Liver (tissue), 9 donors: ENCODE data around the gene PACSIN2. TPM values are rescaled to one million over a fixed set of nuclear protein-coding genes. Genes with fewer than 3 reads are reported as not detected.

Experiments
- DNase-seq: peaks from one replicate; pipeline ENCODE4 v3.0.0-alpha.2; 2017; ENCODE audit warnings: low spot score
- H3K27ac ChIP-seq, 2 donors: one replicate each; pipeline ENCODE4 v1.7.0; 2013; ENCODE audit warnings: inconsistent platforms in 2 of 2, low read length in 2 of 2, control low read depth in 1 of 2, low read depth in 1 of 2, mild to moderate bottlenecking in 1 of 2
- H3K27me3 ChIP-seq, 4 donors: one replicate each; pipeline versions ENCODE4 v1.6.1 to v1.7.0; 2013; ENCODE audit warnings: low read length in 3 of 4, inconsistent platforms in 1 of 4, mild to moderate bottlenecking in 1 of 4, moderate library complexity in 1 of 4; ENCODE audit not compliant: control insufficient read depth in 4 of 4, insufficient read depth in 4 of 4
- H3K36me3 ChIP-seq, 4 donors: one replicate each; pipeline versions ENCODE4 v1.6.1 to v1.7.0; 2013; ENCODE audit warnings: low read length in 3 of 4, mild to moderate bottlenecking in 3 of 4, low read depth in 1 of 4, moderate library complexity in 1 of 4; ENCODE audit not compliant: control insufficient read depth in 4 of 4, insufficient read depth in 3 of 4
- H3K4me1 ChIP-seq, 4 donors: one replicate each; pipeline versions ENCODE4 v1.6.1 to v1.7.0; 2013; ENCODE audit warnings: low read length in 3 of 4, mild to moderate bottlenecking in 3 of 4, moderate library complexity in 1 of 4; ENCODE audit not compliant: control insufficient read depth in 4 of 4, insufficient read depth in 4 of 4
- H3K4me3 ChIP-seq, 3 donors: one replicate each; pipeline versions ENCODE4 v1.6.1 to v1.7.0; 2013; ENCODE audit warnings: low read length in 3 of 3, control low read depth in 1 of 3, low read depth in 1 of 3, mild to moderate bottlenecking in 1 of 3
- H3K9ac ChIP-seq, 2 donors: one replicate each; pipeline ENCODE4 v1.7.0; 2013; ENCODE audit warnings: low read length in 2 of 2, mild to moderate bottlenecking in 2 of 2, moderate library complexity in 2 of 2, control low read depth in 1 of 2, low read depth in 1 of 2
- H3K9me3 ChIP-seq, 4 donors: one replicate each; pipeline versions ENCODE4 v1.6.1 to v1.7.0; 2013; ENCODE audit warnings: low read length in 3 of 4; ENCODE audit not compliant: control insufficient read depth in 4 of 4
- ATF3 ChIP-seq: IDR thresholded peaks from 2 replicates; pipeline ENCODE4 v1.6.1; 2016; ENCODE audit warnings: antibody characterized with exemption
- CTCF ChIP-seq: fragments of 150-350 bp; IDR thresholded peaks from 2 replicates; pipeline ENCODE4 v1.5.1; 2017; ENCODE audit warnings: improper control_type of control experiment, low read depth, low read length; ENCODE audit not compliant: missing input control
- EGR1 ChIP-seq, 2 donors: IDR thresholded peaks; 2 replicates each; pipeline ENCODE4 v1.6.1; 2016 to 2018; ENCODE audit warnings: antibody characterized with exemption in 2 of 2, low read depth in 2 of 2
- FOXA1 ChIP-seq: IDR thresholded peaks from 2 replicates; pipeline ENCODE4 v1.6.1; 2016; ENCODE audit warnings: antibody characterized with exemption
- FOXA2 ChIP-seq: IDR thresholded peaks from 2 replicates; pipeline ENCODE4 v1.6.1; 2016; ENCODE audit warnings: antibody characterized with exemption
- GABPA ChIP-seq, 2 donors: IDR thresholded peaks in 1 of 2; conservative IDR thresholded peaks in 1 of 2; 2 replicates each; pipeline ENCODE4 v1.6.1; 2016; ENCODE audit warnings: antibody characterized with exemption in 2 of 2, mild to moderate bottlenecking in 1 of 2, moderate library complexity in 1 of 2
- HNF4A ChIP-seq, 2 donors: conservative IDR thresholded peaks; 2 replicates each; pipeline ENCODE4 v1.6.1; 2016; ENCODE audit warnings: antibody characterized with exemption in 2 of 2, mild to moderate bottlenecking in 2 of 2
- HNF4G ChIP-seq: IDR thresholded peaks from 2 replicates; pipeline ENCODE4 v1.6.1; 2016; ENCODE audit warnings: antibody characterized with exemption
- JUND ChIP-seq, 2 donors: IDR thresholded peaks; 2 replicates each; pipeline ENCODE4 v1.6.1; 2016; ENCODE audit warnings: antibody characterized with exemption in 2 of 2
- MAX ChIP-seq: IDR thresholded peaks from 2 replicates; pipeline ENCODE4 v1.6.1; 2016; ENCODE audit warnings: antibody characterized with exemption
- NR2F2 ChIP-seq: IDR thresholded peaks from 2 replicates; pipeline ENCODE4 v1.6.1; 2016; ENCODE audit warnings: antibody characterized with exemption
- RAD21 ChIP-seq, 2 donors: IDR thresholded peaks; 2 replicates each; pipeline ENCODE4 v1.6.1; 2016; ENCODE audit warnings: antibody characterized with exemption in 2 of 2, mild to moderate bottlenecking in 2 of 2
- REST ChIP-seq: IDR thresholded peaks from 2 replicates; pipeline ENCODE4 v1.6.1; 2016; ENCODE audit warnings: antibody characterized with exemption, mild to moderate bottlenecking
- RXRA ChIP-seq, 2 donors: IDR thresholded peaks; 2 replicates each; pipeline ENCODE4 v1.6.1; 2017 to 2018; ENCODE audit warnings: antibody characterized with exemption in 2 of 2, mild to moderate bottlenecking in 1 of 2
- SP1 ChIP-seq: IDR thresholded peaks from 2 replicates; pipeline ENCODE4 v1.6.1; 2018; ENCODE audit warnings: antibody characterized with exemption, mild to moderate bottlenecking
- TAF1 ChIP-seq: conservative IDR thresholded peaks from 2 replicates; pipeline ENCODE4 v1.6.1; 2016; ENCODE audit warnings: antibody characterized with exemption, mild to moderate bottlenecking
- YY1 ChIP-seq: IDR thresholded peaks from 2 replicates; pipeline ENCODE4 v1.6.1; 2016; ENCODE audit warnings: antibody characterized with exemption, mild to moderate bottlenecking
- ZBTB33 ChIP-seq: IDR thresholded peaks from 2 replicates; pipeline ENCODE4 v1.6.1; 2016; ENCODE audit warnings: antibody characterized with exemption
- WGBS: extraction: QIAGEN DNeasy Blood & Tissue Kit; methylation state at CpG from one replicate; pipeline ENCODE4 v1.1.7; 2013; 5-methylcytosine and 5-hydroxymethylcytosine counted together
- polyA plus RNA-seq, 2 donors: library from polyadenylated mRNA; stranded (reverse) in 1 of 2; unstranded in 1 of 2; fragments of 200-250 nt in 1 of 2; fragments of >200 nt in 1 of 2; fragmentation: Nextera tagmentation in 1 of 2; extraction: Ambion mirVana in 1 of 2; gene quantifications; one replicate each; pipeline versions ENCODE4 v1.2.1 to v1.2.3, GENCODE V29; 2013 to 2015
- total RNA-seq, 2 donors: library from RNA; depleted of rRNA; stranded (reverse); fragments of >200 nt; gene quantifications; one replicate each; pipeline ENCODE4 v1.2.3, GENCODE V29; 2014
- donor health status: healthy.
- donor health status: healthy.
- donor health status: healthy.
- donor health status: healthy.
- donor health status: healthy.

Gene PACSIN2
- total and polyA plus RNA-seq, 4 donors, result 9.1 to 31.4 (median 17.0) TPM

- Histone ChIP-seq H3K36me3 (peaks cover 18 to 65% (median 50%) of the 10 kb centered on the region in 4 donors), H3K4me1 (no peaks in the 10 kb centered on the region), H3K9me3 (no peaks in the 10 kb centered on the region), H3K9ac (no peak overlapping the region), H3K27me3 (no peaks in the 10 kb centered on the region), H3K27ac (no peak overlapping the region), H3K4me3 (no peak overlapping the region)
- no peak for DNase-seq
- 88% methylated on average over 3 of the region's 3 CpGs for WGBS
- no peak for TF ChIP-seq FOXA2
- no peak for TF ChIP-seq CTCF
- no peak for TF ChIP-seq JUND (IDR thresholded peaks at IDR 0.05)
Measured at GRCh38 chr22:42825796-42826195, 189.2 kb downstream of the PACSIN2 start.

GRCh38 chr22:42821386-42821785, 193.6 kb downstream of the PACSIN2 start:
- Histone ChIP-seq H3K9me3 (no peaks in the 10 kb centered on the region), H3K36me3 (peaks cover 8 to 44% (median 31%) of the 10 kb centered on the region in 4 donors), H3K27ac (no peak overlapping the region), H3K4me1 (peaks cover 0 to 8% (median 0%) of the 10 kb centered on the region in 4 donors), H3K27me3 (no peaks in the 10 kb centered on the region), H3K4me3 (no peak overlapping the region), H3K9ac (no peak overlapping the region)
- TF ChIP-seq ATF3 (no peak), JUND (IDR thresholded peaks at IDR 0.05) (no peak), NR2F2 (no peak), RXRA (IDR thresholded peaks at IDR 0.05) (no peak), FOXA2 (no peak), HNF4A (conservative IDR thresholded peaks at IDR 0.05) (no peak), FOXA1 (no peak), GABPA (IDR thresholded peaks at IDR 0.05 in 1 of 2, conservative IDR thresholded peaks at IDR 0.05 in 1 of 2) (no peak), REST (no peak), TAF1 (no peak), CTCF (no peak), HNF4G (no peak), SP1 (no peak), MAX (no peak), EGR1 (IDR thresholded peaks at IDR 0.05; ENCODE audit: low read depth in 2 of 2) (no peak), RAD21 (IDR thresholded peaks at IDR 0.05) (no peak), ZBTB33 (no peak), YY1 (no peak)
- WGBS, result 98% methylated on average over 3 of the region's 3 CpGs
- DNase-seq, result no peak
